Renal pelvis (tissue), 4 donors: ENCODE results near the gene IL20. TPM values are rescaled to one million over a fixed set of nuclear protein-coding genes. Genes with fewer than 3 reads are reported as not detected.

Source experiments
- DNase-seq: peaks from one replicate; pipeline ENCODE4 v3.0.0-alpha.2; 2013
- polyA plus RNA-seq, 3 donors: library from polyadenylated mRNA; unstranded; fragments of 120-200 nt; gene quantifications; one replicate each; pipeline ENCODE4 v1.2.1, GENCODE V29; 2013; ENCODE audit not compliant: insufficient read length in 3 of 3

Gene IL20
- polyA plus RNA-seq, 3 donors: not detected

- no peak for DNase-seq
These were observed 37.3 kb downstream of the IL20 start for GRCh38 chr1:206902702-206903101.

GRCh38 chr1:206903687-206904086 lies 38.3 kb downstream of the IL20 start:
- DNase-seq: no peak

- no peak for DNase-seq
These were observed 39.2 kb downstream of the IL20 start for GRCh38 chr1:206904423-206905142.

GRCh38 chr1:206905295-206906164 lies 40.1 kb downstream of the IL20 start:
- no peak for DNase-seq

GRCh38 chr1:206907304-206907991 lies 42.0 kb downstream of the IL20 start:
- DNase-seq: no peak

- DNase-seq: no peak
These were observed 42.6 kb downstream of the IL20 start for GRCh38 chr1:206908038-206908437.

- DNase-seq: peak; percentile 87
These were observed 43.9 kb downstream of the IL20 start for GRCh38 chr1:206909161-206909882.

- no peak for DNase-seq
These were observed 44.5 kb downstream of the IL20 start for GRCh38 chr1:206909883-206910318.

- peak; percentile 46 for DNase-seq
These were observed 45.7 kb downstream of the IL20 start for GRCh38 chr1:206911064-206911663.

GRCh38 chr1:206912445-206913095 lies 47.1 kb downstream of the IL20 start:
- DNase-seq: peak; percentile 80

- no peak for DNase-seq
These were observed 48.5 kb downstream of the IL20 start for GRCh38 chr1:206913766-206914537.

GRCh38 chr1:206915030-206915735 lies 49.8 kb downstream of the IL20 start:
- no peak for DNase-seq

- DNase-seq: no peak
These were observed 50.7 kb downstream of the IL20 start for GRCh38 chr1:206916000-206916709.

GRCh38 chr1:206918076-206918475 lies 52.7 kb downstream of the IL20 start:
- DNase-seq: no peak
